ENCODE measurements around the gene CHCHD3.
"Not testable (repeated sequence)": the region's sequence is repeated elsewhere in the genome, so short reads cannot be mapped to it uniquely, and the experiment has no call there.

The CHCHD3 gene

GRCh38 chr7:133036289-133036688, 45.6 kb downstream of the CHCHD3 start:
- H3K4me3 ChIP-seq (ENCODE audit: low read depth, low read length) = no peak overlapping the region
- no peak for TF ChIP-seq CTCF (IDR thresholded peaks at IDR 0.05; ENCODE audit: low read depth, low read length)

- not testable (repeated sequence) for H3K4me3 ChIP-seq (ENCODE audit: low read depth, low read length)
Observed at GRCh38 chr7:133035240-133035639, 46.6 kb downstream of the CHCHD3 start.

- no peak for TF ChIP-seq CTCF (IDR thresholded peaks at IDR 0.05; ENCODE audit: low read depth, low read length)
- no peak overlapping the region for H3K4me3 ChIP-seq (ENCODE audit: low read depth, low read length)
Observed at GRCh38 chr7:133030346-133030745, 51.5 kb downstream of the CHCHD3 start.

- TF ChIP-seq CTCF (IDR thresholded peaks at IDR 0.05; ENCODE audit: low read depth, low read length) = no peak
- H3K4me3 ChIP-seq (ENCODE audit: low read depth, low read length) = no peak overlapping the region
Observed at GRCh38 chr7:133029463-133029862, 52.4 kb downstream of the CHCHD3 start.

GRCh38 chr7:133027397-133027796, 54.5 kb downstream of the CHCHD3 start:
- TF ChIP-seq CTCF (IDR thresholded peaks at IDR 0.05; ENCODE audit: low read depth, low read length) = no peak

GRCh38 chr7:133026210-133026859, 55.6 kb downstream of the CHCHD3 start:
- no peak overlapping the region for H3K4me3 ChIP-seq (ENCODE audit: low read depth, low read length)
- TF ChIP-seq CTCF (IDR thresholded peaks at IDR 0.05; ENCODE audit: low read depth, low read length) = no peak

More at GRCh38 chr7:133027397-133027796, 54.5 kb downstream of the CHCHD3 start:
- H3K4me3 ChIP-seq (ENCODE audit: low read depth, low read length) = no peak overlapping the region

GRCh38 chr7:133025056-133025455, 56.8 kb downstream of the CHCHD3 start:
- H3K4me3 ChIP-seq (ENCODE audit: low read depth, low read length) = no peak overlapping the region
- TF ChIP-seq CTCF (IDR thresholded peaks at IDR 0.05; ENCODE audit: low read depth, low read length) = no peak

- TF ChIP-seq CTCF (IDR thresholded peaks at IDR 0.05; ENCODE audit: low read depth, low read length) = no peak
- no peak overlapping the region for H3K4me3 ChIP-seq (ENCODE audit: low read depth, low read length)
Observed at GRCh38 chr7:133024596-133024995, 57.3 kb downstream of the CHCHD3 start.
